ENCODE data around the gene SLC4A3.

- TF ChIP-seq CTCF (conservative IDR thresholded peaks at IDR 0.05): no peak
- TF ChIP-seq ZFX (IDR thresholded peaks at IDR 0.05): no peak
Observed at GRCh38 chr2:219625179-219625578, 2.3 kb upstream of the SLC4A3 start.
